SK-N-SH (cell line): Measurements from ENCODE around the gene SPAG5. TPM values are rescaled to one million over a fixed set of nuclear protein-coding genes. Genes with fewer than 3 reads are reported as not detected.

Experiments used
- CTCF ChIA-PET: fragments of 300-600, 350-600 bp; formaldehyde crosslinking; extraction: SDS; loops from one replicate; lab custom pipeline; 2021; lab: Yijun Ruan, JAX
- POLR2A ChIA-PET: fragments of 350-600 bp; sonication (Branson Sonifier 250); formaldehyde crosslinking; extraction: SDS; loops from one replicate; lab custom pipeline; 2020; ENCODE audit warnings: antibody characterized with exemption, inconsistent platforms; lab: Yijun Ruan, JAX
- DNase-seq: peaks from one replicate; pipeline ENCODE4 v3.0.0; 2012
- H2AFZ ChIP-seq: fragments of 200-600 bp; sonication (generic); 2 replicates; pipeline ENCODE4 v1.8.1; 2016; ENCODE audit warnings: antibody characterized with exemption, mild to moderate bottlenecking, low read depth
- H3F3A ChIP-seq: fragments of 200-600 bp; sonication (generic); replicated peaks from 2 replicates; pipeline ENCODE3; 2016; ENCODE audit warnings: antibody characterized with exemption, mild to moderate bottlenecking; ENCODE audit not compliant: insufficient read depth
- H3K27ac ChIP-seq, 2 experiments: fragments of 200-500 bp in 1 of 2; fragments of 200-600 bp in 1 of 2; sonication (Bioruptor generic) in 1 of 2; sonication (generic), shearing (Covaris generic) in 1 of 2; 2 replicates each; pipeline versions ENCODE4 v1.5.1 to v1.6.1; 2014 to 2016; ENCODE audit warnings: low read depth in 2 of 2, inconsistent platforms in 1 of 2, low read length in 1 of 2, mild to moderate bottlenecking in 1 of 2, mixed read lengths in 1 of 2
- H3K27me3 ChIP-seq: fragments of 200-600 bp; sonication (generic), shearing (Covaris generic); 2 replicates; pipeline ENCODE4 v1.6.1; 2016; ENCODE audit warnings: mixed run types; ENCODE audit not compliant: insufficient read depth
- H3K36me3 ChIP-seq, 2 experiments: fragments of 200-500 bp in 1 of 2; fragments of 200-600 bp in 1 of 2; sonication (Bioruptor generic) in 1 of 2; sonication (generic) in 1 of 2; replicated peaks in 1 of 2; 2 replicates each; pipeline versions ENCODE3 to v1.5.1; 2014 to 2016; ENCODE audit warnings: low read length in 1 of 2, mild to moderate bottlenecking in 1 of 2; ENCODE audit not compliant: insufficient read depth in 2 of 2, control insufficient read depth in 1 of 2
- H3K4me1 ChIP-seq, 2 experiments: fragments of 200-500 bp in 1 of 2; fragments of 200-600 bp in 1 of 2; sonication (Bioruptor generic) in 1 of 2; sonication (generic), shearing (Covaris generic) in 1 of 2; 2 replicates each; pipeline versions ENCODE4 v1.5.1 to v1.6.1; 2014 to 2016; ENCODE audit warnings: low read depth in 1 of 2, low read length in 1 of 2, mixed run types in 1 of 2; ENCODE audit not compliant: insufficient read depth in 2 of 2, control insufficient read depth in 1 of 2
- H3K4me2 ChIP-seq: fragments of 200-600 bp; sonication (generic), shearing (Covaris generic); 2 replicates; pipeline ENCODE4 v1.6.1; 2017; ENCODE audit warnings: mixed run types
- H3K4me3 ChIP-seq, 2 experiments: fragments of 200-500 bp in 1 of 2; fragments of 200-600 bp in 1 of 2; sonication (Bioruptor generic) in 1 of 2; sonication (generic), shearing (Covaris generic) in 1 of 2; 2 replicates each; pipeline versions ENCODE4 v1.5.1 to v1.8.1; 2014 to 2016; ENCODE audit warnings: low read depth in 2 of 2, inconsistent platforms in 1 of 2, low read length in 1 of 2, mild to moderate bottlenecking in 1 of 2, mixed read lengths in 1 of 2, moderate library complexity in 1 of 2
- H3K79me2 ChIP-seq: fragments of 200-600 bp; sonication (generic); 2 replicates; pipeline ENCODE4 v1.8.1; 2017; ENCODE audit warnings: mild to moderate bottlenecking; ENCODE audit not compliant: insufficient read depth
- H3K9ac ChIP-seq: fragments of 200-600 bp; sonication (generic); 2 replicates; pipeline ENCODE4 v1.6.1; 2017; ENCODE audit warnings: mixed run types
- H3K9me2 ChIP-seq: fragments of 200-600 bp; sonication (generic); 2 replicates; pipeline ENCODE4 v1.6.1; 2017; ENCODE audit warnings: mixed run types
- H3K9me3 ChIP-seq: fragments of 200-600 bp; sonication (generic); 2 replicates; pipeline ENCODE4 v1.6.1; 2017; ENCODE audit warnings: mixed run types, mild to moderate bottlenecking, moderate library complexity
- H4K20me1 ChIP-seq: fragments of 200-600 bp; sonication (generic); 2 replicates; pipeline ENCODE4 v1.6.1; 2017; ENCODE audit warnings: mild to moderate bottlenecking, mixed run types; ENCODE audit not compliant: insufficient read depth
- CHD2 ChIP-seq: fragments of 150-350 bp; IDR thresholded peaks from 2 replicates; pipeline ENCODE4 v1.6.1; 2018; ENCODE audit warnings: low read length; ENCODE audit not compliant: partially characterized antibody
- ELF1 ChIP-seq: IDR thresholded peaks from 2 replicates; pipeline ENCODE4 v1.4.0; 2012
- FOXJ3 ChIP-seq: sonication (generic); formaldehyde crosslinking; IDR thresholded peaks from 2 replicates; pipeline ENCODE4 v1.5.1; 2020; ENCODE audit warnings: mild to moderate bottlenecking, missing genetic modification reagents
- GATA2 ChIP-seq: sonication (generic); formaldehyde crosslinking; IDR thresholded peaks from 2 replicates; pipeline ENCODE4 v1.5.0; 2020; ENCODE audit warnings: mild to moderate bottlenecking, missing genetic modification reagents
- JUND ChIP-seq: IDR thresholded peaks from 2 replicates; pipeline ENCODE4 v1.4.0; 2012
- MEF2A ChIP-seq: IDR thresholded peaks from 2 replicates; pipeline ENCODE4 v1.4.0; 2012; ENCODE audit warnings: low read depth, borderline replicate concordance
- NFIC ChIP-seq: IDR thresholded peaks from 2 replicates; pipeline ENCODE4 v1.4.0; 2012; ENCODE audit warnings: borderline replicate concordance
- NRF1 ChIP-seq: IDR thresholded peaks from 2 replicates; pipeline ENCODE4 v1.6.1; 2012; ENCODE audit warnings: low read depth, mild to moderate bottlenecking, low read length
- RCOR1 ChIP-seq: fragments of 150-350 bp; IDR thresholded peaks from 2 replicates; pipeline ENCODE4 v1.6.1; 2017; ENCODE audit warnings: antibody characterized with exemption, low read length
- REST ChIP-seq: IDR thresholded peaks from 2 replicates; pipeline ENCODE4 v1.6.1; 2012; ENCODE audit warnings: mild to moderate bottlenecking, low read depth, low read length, moderate library complexity
- SIN3A ChIP-seq: IDR thresholded peaks from 2 replicates; pipeline ENCODE4 v1.6.1; 2012; ENCODE audit warnings: low read depth, mild to moderate bottlenecking, low read length, moderate library complexity, borderline replicate concordance
- TAF1 ChIP-seq: IDR thresholded peaks from 2 replicates; pipeline ENCODE4 v1.6.1; 2012; ENCODE audit warnings: low read depth, mild to moderate bottlenecking, low read length, moderate library complexity, borderline replicate concordance
- USF1 ChIP-seq: IDR thresholded peaks from 2 replicates; pipeline ENCODE4 v1.4.0; 2012; ENCODE audit warnings: low read depth, borderline replicate concordance
- YY1 ChIP-seq: IDR thresholded peaks from 2 replicates; pipeline ENCODE4 v1.4.0; 2012; ENCODE audit warnings: low read depth, mild to moderate bottlenecking
- WGBS: methylation state at CpG from one replicate; pipeline ENCODE4 v1.1.6; 2017; ENCODE audit warnings: low lambda C conversion rate; 5-methylcytosine and 5-hydroxymethylcytosine counted together
- polyA plus RNA-seq, 3 experiments: library from polyadenylated mRNA; depleted of rRNA; stranded (reverse); fragments of >200 nt; gene quantifications; 2 replicates each; pipeline ENCODE4 v1.2.3, GENCODE V29; 2012

The SPAG5 gene
- polyA plus RNA-seq, 1 of the 3 experiments (the other 2 are of a cell fraction) = 36.5 TPM

- no peaks in the 10 kb centered on the region for H3K9me2 ChIP-seq
- peak overlapping the region in 1 of 2 experiments; percentile 94; a peak in 2 of 4 replicates for H3K27ac ChIP-seq
- WGBS = 38% methylated on average over 5 of the region's 5 CpGs
- H3K27me3 ChIP-seq = no peaks in the 10 kb centered on the region
- DNase-seq = no peak
- peak overlapping the region; percentile 93 for H3K4me2 ChIP-seq
- TF ChIP-seq ELF1 = no peak
- TF ChIP-seq CHD2 = no peak
- no peak for TF ChIP-seq RCOR1
- TF ChIP-seq NRF1 = no peak
- TF ChIP-seq TAF1 = no peak
- no peak for TF ChIP-seq MEF2A
- H2AFZ ChIP-seq = peak overlapping the region; percentile 93; the same call in 1 of the 2 replicates
- H3F3A ChIP-seq = peaks cover 25% of the 10 kb centered on the region
- peaks cover 55% of the 10 kb centered on the region for H3K79me2 ChIP-seq
- POLR2A ChIA-PET = interaction anchor here (1.3 kb wide), 1 partner anchor 51 kb away, joined by 3 read pairs; no protein-coding TSS in a partner anchor
- peaks cover 6 to 9% of the 10 kb centered on the region in 2 experiments; a peak in 1 of 4 replicates for H3K4me1 ChIP-seq
- H4K20me1 ChIP-seq = no peaks in the 10 kb centered on the region
- peak overlapping the region; percentile 65 to 83 for H3K4me3 ChIP-seq
- CTCF ChIA-PET = interaction anchor here (0.9 to 1.6 kb wide), 3 partner anchors 15 to 48 kb away, joined by 3 to 7 read pairs (median 4); no protein-coding TSS in a partner anchor
- peaks cover under 1 to 6% of the 10 kb centered on the region in 2 experiments for H3K36me3 ChIP-seq
- H3K9ac ChIP-seq = peak overlapping the region; percentile 87
- no peaks in the 10 kb centered on the region for H3K9me3 ChIP-seq
Observed at GRCh38 chr17:28597606-28598383, 1.0 kb downstream of the SPAG5 start.

GRCh38 chr17:28592260-28592659 lies 6.6 kb downstream of the SPAG5 start:
- peaks cover 51% of the 10 kb centered on the region; the same call in 1 of the 2 replicates for H3K79me2 ChIP-seq
- no peak overlapping the region for H2AFZ ChIP-seq
- H3K27me3 ChIP-seq = no peaks in the 10 kb centered on the region
- H3K36me3 ChIP-seq = peaks cover 17 to 23% of the 10 kb centered on the region in 2 experiments
- H4K20me1 ChIP-seq = no peaks in the 10 kb centered on the region
- H3K4me2 ChIP-seq = no peak overlapping the region
- no peaks in the 10 kb centered on the region for H3K9me3 ChIP-seq
- H3F3A ChIP-seq = no peaks in the 10 kb centered on the region
- H3K9me2 ChIP-seq = no peaks in the 10 kb centered on the region
- ChIA-PET POLR2A (no interaction called here), CTCF (interaction anchor here (1.1 to 2.4 kb wide), 6 partner anchors 17 to 97 kb away, joined by 4 to 11 read pairs (median 5); no protein-coding TSS in a partner anchor)
- H3K4me3 ChIP-seq = no peak overlapping the region
- H3K9ac ChIP-seq = no peak overlapping the region
- no peaks in the 10 kb centered on the region for H3K4me1 ChIP-seq
- no peak overlapping the region for H3K27ac ChIP-seq
- no peak for TF ChIP-seq ELF1
- TF ChIP-seq USF1 = no peak
- TF ChIP-seq NFIC = no peak
- TF ChIP-seq MEF2A = no peak
- TF ChIP-seq JUND = no peak
- TF ChIP-seq FOXJ3 = no peak
- 100% methylated on average over 4 of the region's 4 CpGs for whole genome bisulfite sequencing
- DNase-seq = no peak

GRCh38 chr17:28585851-28586250 lies 13.0 kb downstream of the SPAG5 start:
- Histone ChIP-seq H2AFZ (no peak overlapping the region), H3K79me2 (peaks cover 4% of the 10 kb centered on the region; the same call in 1 of the 2 replicates), H3K9me3 (no peaks in the 10 kb centered on the region), H3K9ac (no peak overlapping the region), H3K36me3 (peaks cover 45 to 49% of the 10 kb centered on the region in 2 experiments), H4K20me1 (no peaks in the 10 kb centered on the region), H3K9me2 (no peaks in the 10 kb centered on the region), H3K4me3 (no peak overlapping the region), H3K4me2 (no peak overlapping the region), H3F3A (no peaks in the 10 kb centered on the region), H3K27me3 (no peaks in the 10 kb centered on the region), H3K27ac (no peak overlapping the region), H3K4me1 (no peaks in the 10 kb centered on the region)
- CTCF ChIA-PET = interaction anchor here (1.5 kb wide), 1 partner anchor 27 kb away, joined by 4 read pairs; the partner anchor contains the start of gene RSKR
- no peak for DNase-seq
- POLR2A ChIA-PET = no interaction called here
- WGBS = 94% methylated on average over 3 of the region's 3 CpGs
- no peak for TF ChIP-seq USF1
- no peak for TF ChIP-seq GATA2 (CRISPR knock-in tag)
- no peak for TF ChIP-seq SIN3A
- TF ChIP-seq REST = no peak
- TF ChIP-seq MEF2A = no peak
- TF ChIP-seq RCOR1 = no peak
- TF ChIP-seq YY1 = no peak
